Stimulated activated CD4-positive, alpha-beta T cell treated with anti-CD3 and anti-CD28 coated beads, TNF-alpha, amount 100 ng/mL, for 4 hours (primary cell): Measurements from ENCODE around the gene RALGAPB.

ENCODE experiments used
- DNase-seq, 3 experiments: peaks; one replicate each; pipeline ENCODE4 v3.0.0-alpha.2; 2020; ENCODE audit warnings: low read depth in 3 of 3

Gene RALGAPB

DNA sequence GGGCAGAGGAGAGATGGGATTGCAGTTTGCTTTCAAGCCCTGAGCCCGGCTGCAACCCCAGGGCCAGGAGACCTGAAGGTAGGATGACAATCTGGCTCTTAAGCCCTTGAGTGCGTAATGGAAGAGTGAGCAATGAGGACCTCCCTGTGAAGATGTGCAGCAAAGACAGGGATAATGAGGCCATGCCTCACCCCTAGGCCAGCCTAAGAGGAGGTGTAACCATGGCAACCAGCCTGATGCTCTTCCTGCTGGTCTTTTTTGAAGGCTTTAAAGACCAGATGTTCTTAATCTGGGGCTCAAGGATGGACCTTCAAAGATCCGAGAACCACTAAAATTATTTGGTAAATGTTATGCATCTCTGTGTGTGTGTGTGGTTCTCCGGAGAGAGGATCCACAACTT, 137.2 kb downstream of the RALGAPB start:
- DNase-seq, result no peak

DNA sequence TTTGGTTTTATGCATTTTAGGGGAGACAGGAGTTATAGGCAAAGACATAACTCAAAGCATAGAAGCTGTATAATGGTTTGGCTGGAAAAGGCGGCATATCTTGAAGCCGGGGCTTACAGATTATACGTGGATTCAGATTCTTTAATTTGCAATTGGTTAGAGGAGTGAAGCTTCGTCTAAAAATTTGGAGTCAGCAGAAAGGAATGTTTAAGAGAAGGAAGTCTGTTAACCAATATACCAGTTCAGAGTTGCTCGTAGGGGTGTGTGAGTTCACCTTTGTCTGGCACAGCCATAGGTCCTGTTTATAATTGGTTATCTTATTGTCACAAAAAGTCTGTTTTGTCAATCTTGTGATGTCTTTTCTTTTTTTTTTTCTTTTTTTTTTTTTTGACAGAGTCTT, 137.9 kb downstream of the RALGAPB start:
- DNase-seq, result no peak

DNA sequence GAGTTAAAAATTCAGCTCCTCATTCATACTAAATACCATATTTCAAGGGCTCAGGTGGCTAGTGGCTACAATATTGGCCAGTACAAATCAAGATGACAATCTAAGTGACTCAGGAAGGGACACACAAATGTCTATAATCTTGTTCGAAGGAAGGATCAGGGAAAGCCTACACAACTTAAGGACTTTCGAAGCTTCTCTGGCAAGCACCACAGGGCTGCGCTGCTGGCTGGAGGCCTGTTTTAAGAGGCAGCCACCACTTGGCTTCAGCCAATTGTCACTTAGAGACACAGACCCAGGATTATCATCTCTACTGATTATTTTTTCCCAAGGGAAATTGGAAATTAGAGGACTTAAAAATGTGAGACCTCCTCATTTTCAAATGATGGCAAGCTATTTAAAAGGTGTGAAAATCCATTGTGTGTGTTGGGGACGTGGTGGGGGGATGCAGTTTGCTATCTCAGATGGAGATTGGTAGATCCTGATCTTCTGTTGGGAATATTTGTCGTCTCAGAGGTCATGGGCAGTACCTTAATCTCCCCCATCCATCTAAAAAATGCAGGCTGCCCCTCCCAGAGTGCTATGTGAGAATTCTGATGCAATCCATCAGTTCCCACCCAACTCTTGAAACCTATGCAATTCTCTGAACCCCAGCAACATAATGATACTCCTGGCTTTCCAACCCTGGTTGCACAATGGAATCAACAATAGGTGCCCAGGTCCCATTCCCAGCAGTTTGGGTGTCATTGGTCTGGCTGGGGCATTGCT, 140.3 kb downstream of the RALGAPB start:
- no peak for DNase-seq

DNA sequence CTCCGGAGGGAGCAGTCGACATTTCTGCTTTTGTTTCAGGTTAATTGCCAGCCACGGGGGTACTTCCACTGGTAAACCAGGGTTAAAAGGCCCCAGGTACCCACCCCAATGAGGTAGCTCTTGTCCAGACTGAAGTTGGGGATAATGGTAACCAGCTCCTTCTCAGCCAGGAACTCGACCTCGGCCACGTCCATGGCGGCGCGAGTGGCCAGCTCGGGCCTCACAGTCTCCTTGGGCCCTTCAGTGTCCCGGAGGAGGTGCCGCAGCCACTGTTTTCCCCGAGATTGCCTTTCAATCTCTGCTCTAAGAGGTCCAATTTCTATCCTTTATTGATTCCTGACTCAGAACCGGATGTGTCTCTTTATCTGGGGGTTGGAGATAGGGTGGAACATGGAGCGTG, 142.6 kb downstream of the RALGAPB start:
- DNase-seq, result no peak

DNA sequence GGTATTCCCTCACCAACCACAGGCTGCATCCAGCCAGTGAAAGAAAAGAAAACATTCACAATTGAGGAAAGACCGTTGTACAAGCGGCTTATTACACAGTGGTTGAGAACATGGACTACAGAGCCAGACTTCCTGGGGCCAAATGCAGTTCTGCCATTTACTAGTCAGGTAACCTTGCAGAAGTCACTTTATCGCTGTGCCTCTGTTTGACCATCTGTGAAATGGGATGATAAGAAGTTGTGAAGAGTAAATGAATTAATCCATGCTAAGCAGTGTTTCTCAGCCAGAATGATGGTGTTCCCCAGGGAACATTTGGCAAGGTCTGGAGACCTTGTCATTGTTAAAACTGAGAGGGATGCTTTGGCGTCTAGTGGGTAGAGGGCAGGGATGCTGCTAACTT, 143.8 kb downstream of the RALGAPB start:
- no peak for DNase-seq

DNA sequence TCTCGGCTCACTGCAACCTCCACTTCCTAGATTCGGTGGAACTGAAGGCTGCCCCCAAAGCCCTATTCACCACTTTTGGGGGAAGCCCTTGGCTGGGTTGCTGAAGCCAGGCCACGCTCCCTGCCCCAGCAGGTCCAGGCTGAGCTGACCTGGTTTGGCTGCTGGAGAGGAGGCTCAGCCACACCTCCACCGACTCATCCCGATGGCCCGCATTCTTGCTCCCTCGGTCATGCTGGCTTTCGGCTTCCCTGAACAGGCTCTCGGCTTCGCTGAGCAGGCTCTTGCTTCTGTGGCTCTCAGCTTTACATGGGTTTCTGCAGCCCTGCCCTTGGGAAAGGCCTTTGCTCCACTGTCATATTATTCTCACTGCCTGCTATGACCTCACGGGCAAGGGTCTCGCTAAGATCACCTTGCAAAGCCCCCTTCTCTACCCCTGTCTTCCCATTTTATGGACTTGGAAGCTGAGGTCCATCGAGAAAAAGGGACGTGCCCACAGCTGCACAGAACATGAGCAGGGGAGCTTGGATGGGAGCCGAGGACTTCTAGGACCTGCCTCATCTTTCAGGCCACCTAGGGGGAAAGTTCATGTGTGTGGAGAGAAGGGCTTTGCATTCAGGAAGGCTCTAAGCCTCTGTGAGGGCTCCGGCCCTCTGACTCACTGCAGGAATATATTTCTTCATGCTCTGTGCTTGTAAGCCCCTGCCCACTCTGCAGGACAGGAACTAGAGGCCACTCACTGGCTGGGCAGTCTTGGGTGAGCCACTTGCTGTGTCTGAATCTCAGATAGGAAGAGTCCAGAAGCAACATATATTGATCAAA, 144.6 kb downstream of the RALGAPB start:
- DNase-seq, result no peak

DNA sequence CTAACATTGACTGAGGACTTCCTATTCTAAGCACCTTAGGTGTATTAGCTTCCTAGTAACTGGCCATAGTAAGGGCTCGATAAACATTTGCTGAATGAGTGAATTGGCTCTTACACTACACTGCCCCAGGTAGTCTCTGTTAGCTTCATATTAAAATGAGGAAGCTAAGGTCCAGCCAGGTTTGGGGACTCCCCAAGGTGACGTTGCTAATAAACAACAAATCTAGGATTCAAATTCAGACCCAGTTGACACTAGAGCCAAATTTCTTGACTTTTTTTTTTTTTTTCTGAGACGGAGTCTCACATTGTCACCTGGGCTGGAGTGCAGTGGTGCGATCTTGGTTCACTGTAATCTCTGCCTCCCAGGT, 145.2 kb downstream of the RALGAPB start:
- no peak for DNase-seq

DNA sequence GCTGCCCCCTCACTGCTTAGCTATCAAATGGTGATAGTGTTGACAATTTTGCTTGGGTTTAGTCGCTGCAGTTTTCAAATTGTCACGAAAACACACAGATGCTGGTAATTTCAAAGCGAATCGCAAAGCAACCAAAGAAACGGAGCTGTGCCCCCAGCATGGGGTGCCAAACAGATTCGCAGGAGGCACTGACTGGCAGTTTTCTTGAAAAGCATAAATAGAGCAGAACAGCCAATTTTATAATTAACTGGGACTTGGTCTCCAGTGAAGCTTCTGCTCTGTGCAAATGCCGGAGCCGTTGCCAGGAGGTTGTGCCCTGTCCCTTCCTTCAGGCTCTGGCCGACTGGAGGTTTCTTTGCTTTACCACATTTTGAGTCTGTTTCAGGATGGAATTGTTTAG, 147.8 kb downstream of the RALGAPB start:
- DNase-seq, result no peak

DNA sequence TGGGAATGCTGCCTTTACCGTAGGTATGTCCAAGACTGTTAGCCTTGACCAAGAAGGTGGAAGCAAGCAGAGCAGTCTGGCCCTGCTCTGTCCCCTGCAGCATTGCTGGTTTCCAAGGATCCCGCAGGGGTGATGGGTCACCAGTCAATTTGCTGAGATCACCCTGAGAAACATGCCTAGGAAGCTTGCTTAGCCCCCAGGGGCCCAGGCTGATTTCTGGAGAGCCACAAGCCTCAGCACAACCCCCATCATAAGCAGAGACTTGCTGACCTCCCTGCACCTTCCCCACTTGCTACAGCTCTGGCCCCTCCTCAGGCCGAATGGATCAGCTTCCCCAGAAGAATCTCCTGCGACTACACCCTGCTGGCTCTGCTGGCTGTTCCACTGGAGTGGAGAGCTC, 150.4 kb downstream of the RALGAPB start:
- no peak for DNase-seq

DNA sequence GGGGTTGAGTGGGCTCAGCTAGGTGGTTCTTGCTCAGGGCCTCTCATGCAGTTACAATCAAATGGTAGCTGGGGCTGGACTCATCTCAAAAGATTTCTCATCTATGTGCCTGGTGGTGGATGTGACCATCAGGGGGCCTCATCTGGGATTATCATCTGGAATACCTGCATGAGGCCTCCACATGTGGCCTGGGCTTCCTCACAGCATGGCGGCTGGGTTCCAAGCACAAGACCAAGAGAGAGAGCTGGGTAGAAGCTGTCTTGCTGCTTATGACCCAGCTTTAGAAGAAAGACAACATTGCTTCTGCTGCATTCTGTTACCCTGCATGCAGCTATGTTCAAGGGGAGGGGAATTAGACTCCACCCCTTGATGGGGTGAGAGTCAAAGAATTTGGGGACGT, 151.4 kb downstream of the RALGAPB start:
- DNase-seq, result no peak

DNA sequence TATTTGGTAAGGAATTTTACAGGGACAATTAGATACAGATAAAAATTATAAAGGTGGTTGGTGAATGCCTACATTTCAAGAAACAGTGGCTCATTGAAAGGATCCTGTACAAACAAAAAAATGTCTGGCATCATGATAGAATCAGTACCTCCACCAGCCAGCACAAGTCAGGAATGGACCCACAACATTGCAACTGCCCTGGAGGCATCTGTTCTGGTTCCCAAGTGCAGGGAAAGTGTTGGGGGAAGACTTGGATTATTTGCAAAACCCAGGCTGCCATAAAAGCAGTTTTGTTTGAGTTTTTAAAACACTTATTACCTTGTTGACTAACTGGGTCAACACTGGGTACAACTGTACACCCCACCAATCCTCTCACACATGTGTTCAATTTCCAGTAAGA, 153.3 kb downstream of the RALGAPB start:
- DNase-seq, result no peak

DNA sequence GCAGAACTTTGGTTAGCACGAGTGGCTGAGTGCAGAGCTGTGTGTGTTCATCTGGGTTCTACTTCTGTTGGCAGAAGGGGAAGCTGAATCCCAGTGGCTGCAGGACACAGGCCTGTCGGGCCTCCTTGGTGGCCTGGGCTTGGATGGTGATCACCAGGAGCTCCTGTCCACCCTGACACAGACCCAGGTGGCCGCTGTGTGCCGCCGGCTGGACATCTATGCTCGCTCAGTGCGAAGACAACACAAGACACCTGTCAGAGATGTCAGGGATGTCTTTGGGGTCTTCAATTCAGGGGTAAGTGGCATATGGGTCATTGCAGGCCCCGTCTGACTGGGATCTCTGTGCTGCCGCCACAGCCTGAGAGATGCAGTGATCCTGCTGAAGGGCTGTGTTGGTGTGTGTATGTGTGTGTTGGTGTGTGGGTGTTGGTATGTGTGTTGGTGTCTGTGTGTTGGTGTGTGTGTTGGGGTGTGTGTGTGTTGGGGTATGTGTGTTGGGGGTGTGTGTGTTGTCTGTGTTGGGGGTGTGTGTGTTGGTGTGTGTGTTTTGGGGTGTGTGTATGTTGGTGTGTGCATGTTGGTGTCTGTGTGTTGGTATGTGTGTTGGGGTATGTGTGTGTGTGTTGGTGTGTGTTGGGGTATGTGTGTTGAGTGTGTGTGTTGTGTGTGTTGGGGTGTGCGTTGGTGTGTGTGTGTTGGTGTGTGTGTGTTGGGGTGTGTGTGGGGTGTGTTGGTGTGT, 154.4 kb downstream of the RALGAPB start:
- DNase-seq, result no peak
